KOPT-K1 (cell line): Measurements from ENCODE around the gene CEL.

Experiments
- H3K27ac ChIP-seq: fragments of 200-600 bp; sonication (generic); 2 replicates; pipeline ENCODE4 v1.5.1; 2016; ENCODE audit warnings: antibody characterized with exemption, mild to moderate bottlenecking, low read depth, low read length; ENCODE audit not compliant: poor library complexity, severe bottlenecking
- H3K36me3 ChIP-seq: fragments of 200-600 bp; sonication (generic); 2 replicates; pipeline ENCODE4 v1.5.1; 2017; ENCODE audit warnings: antibody characterized with exemption, mild to moderate bottlenecking, low read length, moderate library complexity; ENCODE audit not compliant: insufficient read depth
- H3K9me3 ChIP-seq: fragments of 200-600 bp; sonication (generic); 2 replicates; pipeline ENCODE4 v1.5.1; 2017; ENCODE audit warnings: antibody characterized with exemption, low read length, mild to moderate bottlenecking; ENCODE audit not compliant: insufficient read depth, poor library complexity, severe bottlenecking

CEL gene

DNA sequence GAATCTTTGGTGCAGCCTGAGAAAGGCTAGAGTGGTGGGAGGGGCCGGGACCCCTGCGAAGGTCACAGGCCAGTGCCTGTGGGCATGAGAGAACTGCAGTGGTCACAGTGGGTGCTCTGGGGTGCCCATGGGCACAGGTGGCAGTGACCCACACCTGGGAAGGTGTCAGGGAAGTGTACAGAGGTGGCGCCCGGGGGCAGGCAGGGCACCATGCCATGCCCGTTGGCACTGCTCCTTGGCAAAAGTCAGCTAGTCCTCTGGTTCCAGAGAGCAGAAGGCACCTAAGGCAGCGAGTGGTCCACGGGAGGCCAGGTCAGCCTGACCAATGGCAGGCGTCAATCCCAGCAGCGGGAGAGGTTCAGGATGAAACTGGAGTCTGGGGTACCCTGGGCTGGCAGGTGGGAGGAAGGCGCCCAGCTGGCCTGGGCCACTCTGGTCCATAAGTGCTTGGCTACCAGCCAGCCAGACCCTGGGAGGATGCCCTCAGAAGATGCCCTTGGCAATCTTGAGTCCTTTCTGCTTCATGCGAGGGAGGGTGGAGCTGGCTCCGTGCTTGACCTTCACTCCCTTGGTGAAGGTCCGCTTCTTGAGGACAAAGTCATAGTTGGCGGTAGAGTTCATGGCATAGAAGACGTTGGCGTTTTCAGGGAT, 36.4 kb downstream of the CEL start:
- peaks cover 12% of the 10 kb centered on the region for H3K9me3 ChIP-seq
- H3K27ac ChIP-seq: no peak overlapping the region
- H3K36me3 ChIP-seq: peaks cover 70% of the 10 kb centered on the region

DNA sequence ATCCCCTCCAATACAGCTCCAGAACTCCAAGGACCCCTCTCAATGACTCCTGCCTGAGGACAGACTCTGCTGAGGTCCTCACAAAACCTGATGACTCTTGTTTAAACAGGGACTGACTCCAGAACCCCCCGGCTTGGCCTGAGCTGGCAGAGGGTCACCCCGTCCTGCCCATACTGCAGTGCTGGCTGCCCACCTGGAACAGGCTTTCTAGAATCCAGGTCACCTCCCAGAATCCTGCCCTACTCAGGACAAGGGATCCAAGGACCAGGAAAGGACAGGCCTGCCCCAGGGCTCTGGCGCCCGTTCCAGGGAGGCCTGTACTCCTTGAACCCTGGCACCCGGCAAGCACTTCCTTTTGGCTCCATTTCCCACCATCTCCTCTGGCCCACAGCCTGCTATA, 37.1 kb downstream of the CEL start:
- Histone ChIP-seq H3K27ac (no peak overlapping the region), H3K36me3 (peaks cover 76% of the 10 kb centered on the region), H3K9me3 (peaks cover 12% of the 10 kb centered on the region)

DNA sequence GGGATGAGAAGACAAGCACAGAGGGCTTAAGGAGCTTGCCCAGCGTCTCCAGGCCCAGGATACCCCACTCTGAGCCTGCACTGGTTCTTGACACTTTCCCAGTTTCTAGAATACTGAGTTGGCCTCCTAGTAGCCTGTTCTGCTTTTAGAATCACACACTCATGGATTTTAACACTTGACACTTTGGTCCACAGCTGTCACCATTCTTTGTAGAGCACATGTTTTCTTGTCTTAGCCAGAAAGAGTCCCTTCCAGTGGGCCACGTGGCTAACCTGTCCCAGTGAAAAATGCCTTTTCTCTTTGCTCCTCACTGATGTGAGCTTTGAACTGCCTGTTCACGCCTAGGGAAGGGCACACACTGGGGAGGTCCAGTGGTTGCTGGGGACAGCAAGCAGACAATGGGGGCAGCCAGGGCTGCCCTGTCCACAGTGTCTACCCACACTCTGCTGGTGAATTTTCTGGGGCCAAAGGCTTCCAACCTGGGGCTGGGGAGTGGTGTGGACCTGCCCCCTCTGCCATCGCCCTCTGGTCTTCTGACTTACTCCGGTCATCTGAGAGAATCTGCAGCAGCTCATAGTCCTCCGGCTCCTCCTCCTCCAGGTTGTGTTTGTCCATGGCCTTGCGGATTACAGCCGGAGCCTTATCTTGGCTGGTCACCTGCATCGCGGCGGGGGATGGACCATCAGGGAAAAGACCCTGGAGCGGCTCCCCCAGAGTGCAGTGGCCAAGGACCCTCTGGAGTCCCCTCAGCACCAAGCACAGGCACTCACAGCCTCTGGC, 38.1 kb downstream of the CEL start:
- peaks cover 82% of the 10 kb centered on the region for H3K36me3 ChIP-seq
- H3K9me3 ChIP-seq: peaks cover 12% of the 10 kb centered on the region
- H3K27ac ChIP-seq: no peak overlapping the region

DNA sequence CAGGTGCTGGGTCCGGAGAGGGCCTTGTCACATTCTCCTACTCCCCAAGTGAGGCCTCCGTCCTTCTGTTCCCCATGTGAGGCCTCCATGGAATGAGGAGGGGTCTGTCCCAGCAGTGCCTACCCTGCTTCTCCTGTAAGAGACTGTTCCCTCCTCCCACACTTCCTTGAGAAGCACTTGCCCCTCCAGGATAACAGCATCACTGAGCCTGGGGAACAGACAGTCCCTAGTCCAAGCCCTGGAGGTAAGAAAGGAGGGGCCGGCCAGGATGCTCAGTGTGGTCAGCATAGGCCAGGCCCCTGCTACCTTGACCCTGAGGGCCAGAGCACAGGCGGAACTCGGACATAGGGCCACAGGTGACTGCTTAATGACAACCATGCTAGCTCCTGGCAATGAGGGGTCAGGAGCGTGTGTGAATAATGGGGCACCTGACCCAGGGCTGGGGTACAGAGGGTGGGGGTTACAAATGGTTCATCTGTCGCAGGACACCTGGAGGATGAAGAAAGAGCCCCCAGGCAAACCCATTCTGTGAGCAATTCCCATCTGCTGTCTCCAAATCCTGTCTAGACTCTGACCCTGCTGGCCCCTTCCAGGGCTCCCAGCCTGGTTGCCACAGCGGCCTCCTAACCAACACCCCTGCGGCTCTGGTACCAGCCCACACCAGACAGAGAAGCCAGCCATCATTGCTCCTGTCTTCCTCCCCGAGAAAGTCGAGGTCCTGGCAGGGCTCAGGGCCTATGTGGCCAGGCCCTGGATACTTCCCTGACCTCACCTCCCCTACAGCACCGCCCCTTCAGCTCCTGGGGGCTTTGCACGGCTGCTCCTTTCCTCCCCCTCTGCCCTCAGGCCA, 39.0 kb downstream of the CEL start:
- Histone ChIP-seq H3K27ac (no peak overlapping the region), H3K9me3 (peaks cover 12% of the 10 kb centered on the region), H3K36me3 (peaks cover 85% of the 10 kb centered on the region)

DNA sequence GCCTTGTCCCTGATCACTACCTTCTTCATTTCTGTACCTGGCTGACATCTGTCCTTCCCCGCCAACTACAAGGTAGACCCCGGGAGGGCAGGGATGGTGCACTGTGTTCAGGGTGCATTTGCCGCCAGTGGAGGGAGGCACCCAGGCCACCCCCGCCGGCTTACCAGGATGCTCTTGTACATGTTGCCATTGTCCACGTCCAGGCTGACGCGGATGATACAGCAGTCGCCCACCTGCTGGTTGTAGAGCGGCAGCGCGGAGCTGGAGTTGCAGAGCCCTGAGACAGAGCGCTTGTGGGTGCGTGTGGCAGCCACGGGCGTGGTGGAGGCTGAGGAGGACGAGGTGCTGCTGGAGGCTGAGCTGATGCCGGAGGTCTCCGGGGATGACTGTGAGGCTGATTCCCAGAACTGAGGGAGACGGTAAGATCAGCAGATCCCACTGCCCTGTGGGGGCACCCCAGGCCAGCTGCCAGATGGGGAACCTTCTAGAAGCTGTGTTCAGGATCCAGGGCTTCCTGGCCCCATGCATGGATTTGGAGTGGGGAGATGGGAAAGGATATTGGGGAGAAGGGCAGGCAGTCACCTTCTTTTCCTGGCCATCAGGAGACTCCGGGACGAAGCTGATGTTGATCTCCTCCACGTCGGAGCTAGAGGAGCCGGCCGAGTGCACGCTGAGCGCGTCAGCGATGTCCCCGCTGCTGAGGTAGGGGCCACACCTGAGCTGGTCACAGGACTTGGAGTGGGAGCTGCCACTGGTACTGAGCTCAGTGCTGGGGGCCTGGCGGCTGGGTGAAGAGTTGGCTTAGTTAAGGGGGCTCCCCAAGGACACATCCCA, 39.8 kb downstream of the CEL start:
- Histone ChIP-seq H3K9me3 (peaks cover 8% of the 10 kb centered on the region), H3K27ac (no peak overlapping the region), H3K36me3 (peaks cover 88% of the 10 kb centered on the region)

DNA sequence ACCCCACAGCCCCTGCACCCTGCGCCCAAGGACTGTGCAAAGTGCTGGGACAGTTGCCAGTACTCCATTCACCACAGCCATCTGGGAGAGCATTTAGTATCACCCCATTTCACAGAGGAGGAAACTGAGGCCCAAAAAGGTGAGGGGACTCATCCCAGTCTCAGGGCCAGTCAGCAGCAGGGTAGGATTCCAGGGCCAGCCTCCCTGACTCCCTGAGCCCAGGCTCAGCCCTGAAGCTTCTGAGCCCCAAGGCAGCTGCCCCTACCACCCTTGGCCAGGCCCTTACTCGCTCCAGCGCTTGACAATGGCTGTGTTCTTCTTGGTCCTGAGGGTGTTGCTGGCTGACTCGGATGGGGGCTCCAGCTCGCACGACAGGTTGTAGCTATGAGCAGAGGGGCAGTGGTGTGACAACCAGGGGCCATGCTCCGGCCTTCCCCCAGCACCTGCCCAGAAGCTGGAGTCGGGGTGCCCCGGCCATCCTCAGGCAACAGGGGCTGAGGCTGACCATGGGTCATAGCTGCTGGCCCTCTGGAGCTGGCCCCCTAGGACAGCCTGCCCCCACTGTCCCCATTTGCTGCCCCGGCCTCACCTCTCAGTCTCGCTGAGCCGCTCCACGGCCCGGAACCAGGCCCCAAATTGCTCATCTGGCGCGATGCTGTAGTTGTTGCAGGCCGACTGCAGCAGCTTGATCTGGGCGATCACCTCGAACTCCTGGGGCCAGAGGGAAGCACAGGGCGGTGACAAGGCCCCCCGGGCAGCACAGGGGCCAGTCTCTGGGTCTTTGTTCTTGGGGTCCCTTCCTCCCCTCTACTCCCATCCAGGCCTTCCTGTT, 40.6 kb downstream of the CEL start:
- no peak overlapping the region for H3K27ac ChIP-seq
- H3K9me3 ChIP-seq: peaks cover 2% of the 10 kb centered on the region
- H3K36me3 ChIP-seq: peaks cover 88% of the 10 kb centered on the region

DNA sequence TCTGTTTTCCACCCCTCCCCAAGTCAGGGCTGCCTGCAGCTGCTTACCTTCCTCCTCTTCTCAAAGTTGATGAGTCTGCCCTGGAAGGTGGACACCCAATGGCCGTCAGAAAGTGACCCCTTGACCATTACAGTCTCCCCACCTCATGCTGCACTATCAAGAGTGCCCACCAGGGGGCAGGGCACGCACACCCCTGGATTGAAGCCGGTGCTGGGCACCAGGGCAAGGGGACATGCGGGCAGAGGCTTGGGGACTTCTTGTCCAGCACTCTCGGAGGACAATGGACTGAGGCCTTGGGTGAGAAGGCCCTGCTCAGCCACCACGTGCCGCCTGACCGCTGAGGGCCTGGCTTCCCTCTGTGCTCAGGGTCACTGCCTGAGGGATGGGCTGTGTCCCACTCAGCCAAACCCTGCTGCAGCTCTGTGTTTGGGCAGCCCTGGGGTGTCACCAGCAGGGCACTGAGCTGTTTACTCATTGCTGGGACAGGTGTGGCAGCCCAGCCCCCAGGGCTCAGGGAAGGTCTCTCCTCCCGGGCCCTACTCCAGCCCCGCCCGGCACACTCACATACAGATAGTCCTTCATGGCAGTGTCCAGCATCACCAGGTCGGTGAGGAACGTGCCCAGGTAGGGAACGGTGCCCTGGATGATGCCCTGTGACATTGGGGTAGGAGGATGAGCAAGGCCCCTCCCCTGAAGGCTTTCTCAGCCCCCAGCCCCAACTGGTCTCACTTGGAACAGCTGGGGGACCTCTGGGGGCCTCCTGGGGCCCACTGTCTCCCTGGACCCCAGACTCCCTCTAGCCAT, 41.6 kb downstream of the CEL start:
- Histone ChIP-seq H3K9me3 (no peaks in the 10 kb centered on the region), H3K36me3 (peaks cover 88% of the 10 kb centered on the region), H3K27ac (no peak overlapping the region)

DNA sequence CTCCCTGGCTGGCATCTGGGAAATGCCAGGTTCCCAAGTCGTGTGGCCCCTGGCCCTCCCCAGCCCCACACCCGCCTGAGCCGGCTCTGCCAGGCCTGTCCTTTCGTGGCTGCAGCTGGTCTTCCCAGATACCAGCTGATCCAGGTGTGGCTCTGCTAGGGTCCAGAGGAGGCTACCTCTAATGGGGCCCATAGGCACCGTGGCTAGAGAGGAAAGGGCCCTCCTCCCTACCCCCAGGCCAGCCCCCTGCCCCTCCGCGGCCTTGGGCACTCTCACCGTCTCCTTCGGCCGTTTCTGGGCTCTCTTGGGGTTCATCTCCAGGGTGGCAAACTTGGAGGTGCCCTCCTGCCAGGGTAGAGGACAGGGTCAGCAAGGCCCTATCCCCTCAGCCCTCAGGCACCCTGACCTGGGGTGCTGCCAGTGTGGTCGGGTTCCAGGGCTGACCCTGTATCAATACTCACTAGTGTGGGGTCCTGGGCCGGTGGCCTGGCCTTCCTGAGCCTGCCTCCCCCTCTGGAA, 42.3 kb downstream of the CEL start:
- no peaks in the 10 kb centered on the region for H3K9me3 ChIP-seq
- no peak overlapping the region for H3K27ac ChIP-seq
- peaks cover 88% of the 10 kb centered on the region for H3K36me3 ChIP-seq

DNA sequence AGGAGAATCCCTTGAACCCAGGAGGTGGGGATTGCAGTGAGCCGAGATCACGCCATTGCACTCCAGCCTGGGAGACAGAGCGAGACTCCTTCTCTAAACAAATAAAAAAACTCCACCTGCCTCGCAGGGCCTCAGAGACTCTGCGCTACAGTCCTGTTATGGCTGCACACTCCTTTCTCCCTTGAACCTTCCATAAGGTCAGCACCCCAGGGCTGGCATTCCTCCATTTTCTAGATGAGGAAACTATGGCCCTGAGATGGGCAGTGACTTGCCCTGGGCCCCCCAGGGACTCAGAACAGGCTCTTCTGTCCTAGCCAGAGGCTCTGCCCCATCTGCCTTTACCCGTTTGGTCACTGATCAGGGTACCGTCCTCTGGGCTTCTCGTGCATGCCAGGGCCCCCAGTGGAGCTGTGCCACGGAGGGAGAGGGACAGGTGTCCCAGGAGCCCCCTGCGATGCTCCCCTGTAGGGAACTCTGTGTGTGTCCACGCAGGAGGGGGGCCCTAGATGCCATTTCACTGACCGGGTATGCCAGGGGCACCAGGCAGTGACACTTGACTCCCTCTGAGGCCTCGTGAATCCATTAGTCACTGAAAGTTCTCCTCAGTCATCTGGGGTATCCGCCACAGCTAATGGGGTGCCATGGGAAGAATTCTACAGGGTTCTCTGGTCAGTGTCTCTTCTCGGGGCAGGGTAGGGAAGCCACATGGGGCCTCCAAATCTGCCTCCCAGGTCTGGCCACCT, 43.1 kb downstream of the CEL start:
- Histone ChIP-seq H3K9me3 (no peaks in the 10 kb centered on the region), H3K36me3 (peaks cover 90% of the 10 kb centered on the region), H3K27ac (no peak overlapping the region)

DNA sequence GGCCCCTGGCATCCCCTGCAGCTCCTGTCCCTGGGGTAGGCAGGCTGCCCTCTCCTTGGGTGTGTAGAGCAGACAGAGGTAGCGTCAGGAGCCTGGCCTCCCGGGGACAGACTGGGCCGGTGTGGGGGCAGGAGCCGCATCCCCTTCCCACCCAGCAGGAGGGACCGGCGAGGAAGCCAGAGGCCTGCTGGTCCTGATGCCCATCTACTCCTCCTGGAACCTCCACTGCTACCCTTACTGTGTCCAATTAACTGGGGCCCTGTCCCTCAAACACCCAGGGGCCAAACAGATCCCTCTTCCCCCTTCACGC, 43.6 kb downstream of the CEL start:
- Histone ChIP-seq H3K9me3 (no peaks in the 10 kb centered on the region), H3K27ac (no peak overlapping the region), H3K36me3 (peaks cover 90% of the 10 kb centered on the region)

DNA sequence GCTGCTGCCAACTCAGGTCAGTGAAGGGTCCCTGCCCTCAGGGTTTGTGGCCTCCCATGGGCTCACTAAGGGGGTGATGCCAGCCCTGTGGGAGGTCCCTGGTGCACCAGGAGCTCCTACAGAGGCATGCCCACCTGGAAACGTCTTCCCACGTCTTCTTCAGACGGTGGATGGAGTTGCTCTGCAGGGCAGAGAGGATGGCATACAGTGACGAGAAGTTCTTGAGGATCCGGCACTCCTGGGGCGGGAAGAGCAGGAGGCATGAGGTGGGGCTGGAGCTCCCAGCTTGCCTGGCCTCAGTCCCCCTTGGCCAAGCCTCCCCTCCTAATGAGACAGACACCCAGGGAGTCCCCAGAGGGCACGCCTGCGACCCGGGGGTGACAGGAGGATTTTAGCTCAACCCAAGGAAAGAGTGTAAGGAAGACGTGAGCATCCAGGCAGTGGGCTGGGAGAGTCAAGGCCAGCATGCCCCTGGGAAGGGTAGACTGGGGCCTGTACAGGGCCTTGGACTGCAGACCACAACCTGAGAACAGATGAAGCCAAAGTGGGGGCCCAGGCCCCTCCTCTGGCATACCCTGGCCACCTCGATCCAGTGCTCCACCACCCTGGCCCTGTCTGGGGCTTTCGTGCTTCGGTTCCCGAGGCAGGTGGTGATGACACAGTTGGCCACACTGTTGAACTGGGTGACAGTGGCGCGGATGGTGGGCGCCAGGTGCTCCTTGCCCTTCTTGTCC, 44.9 kb downstream of the CEL start:
- peaks cover 86% of the 10 kb centered on the region for H3K36me3 ChIP-seq
- no peak overlapping the region for H3K27ac ChIP-seq
- no peaks in the 10 kb centered on the region for H3K9me3 ChIP-seq

DNA sequence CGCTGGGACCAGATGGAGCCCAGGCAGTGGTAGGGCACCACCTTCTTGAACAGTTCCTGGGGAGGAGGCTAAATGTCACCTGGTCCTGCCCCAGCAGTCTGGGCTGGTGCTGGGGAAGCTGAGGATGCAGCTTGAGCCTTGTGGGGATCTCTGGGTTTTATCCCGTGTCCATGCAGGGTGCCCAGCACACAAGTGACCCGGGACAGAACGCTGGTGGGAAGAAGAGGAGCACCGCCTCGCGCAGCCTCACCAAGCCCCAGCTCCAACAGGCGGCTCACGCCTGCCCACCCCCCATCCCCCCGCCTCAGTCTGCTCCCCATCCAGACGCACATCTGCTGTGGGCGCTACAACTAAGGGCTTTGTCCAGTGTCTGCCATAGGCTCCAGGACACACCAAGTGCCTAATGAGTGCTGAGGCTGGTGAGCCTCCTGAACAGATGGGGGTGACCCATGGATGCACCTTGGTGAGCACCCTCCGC, 45.5 kb downstream of the CEL start:
- Histone ChIP-seq H3K27ac (no peak overlapping the region), H3K36me3 (peaks cover 83% of the 10 kb centered on the region), H3K9me3 (no peaks in the 10 kb centered on the region)
